GM18498 (cell line): ENCODE data around the gene BRINP2.

Experiments used
- ATAC-seq: cut with Tn5 transposase; IDR thresholded peaks from one replicate; pipeline ENCODE4 v1.9.1; 2021; ENCODE audit warnings: mild to moderate bottlenecking, moderate library complexity; ENCODE audit not compliant: unreplicated experiment

The BRINP2 gene

GRCh38 chr1:177164380-177165068, 6.2 kb upstream of the BRINP2 start, which contains the start of gene ASTN1:
Gene ASTN1 (minus strand): TSS chr1:177164712. CDS start chr1:177164676, 36 bp downstream.
- no peak for ATAC-seq

- no peak for ATAC-seq
These were observed 5.7 kb upstream of the BRINP2 start for GRCh38 chr1:177165069-177165439.

GRCh38 chr1:177171536-177172123, 872 bp downstream of the BRINP2 start:
- no peak for ATAC-seq

- no peak for ATAC-seq
These were observed 1.5 kb downstream of the BRINP2 start for GRCh38 chr1:177172272-177172671.

GRCh38 chr1:177172866-177173265, 2.1 kb downstream of the BRINP2 start:
- ATAC-seq, result no peak

GRCh38 chr1:177173976-177174375, 3.2 kb downstream of the BRINP2 start:
- no peak for ATAC-seq

GRCh38 chr1:177174921-177175634, 4.3 kb downstream of the BRINP2 start:
- ATAC-seq, result no peak

GRCh38 chr1:177181280-177181630, 10.5 kb downstream of the BRINP2 start:
- ATAC-seq, result no peak

- peak; percentile 93 for ATAC-seq
These were observed 11.0 kb downstream of the BRINP2 start for GRCh38 chr1:177181631-177182291.

GRCh38 chr1:177183836-177184235, 13.1 kb downstream of the BRINP2 start:
- no peak for ATAC-seq

- no peak for ATAC-seq
These were observed 14.5 kb downstream of the BRINP2 start for GRCh38 chr1:177185209-177185608.

- ATAC-seq, result no peak
These were observed 15.9 kb downstream of the BRINP2 start for GRCh38 chr1:177186639-177187038.

- ATAC-seq, result no peak
These were observed 19.7 kb downstream of the BRINP2 start for GRCh38 chr1:177190308-177190970.

- no peak for ATAC-seq
These were observed 27.5 kb downstream of the BRINP2 start for GRCh38 chr1:177198243-177198642.

GRCh38 chr1:177200290-177200689, 29.5 kb downstream of the BRINP2 start:
- no peak for ATAC-seq

GRCh38 chr1:177206831-177207355, 36.1 kb downstream of the BRINP2 start:
- no peak for ATAC-seq

GRCh38 chr1:177208920-177209319, 38.2 kb downstream of the BRINP2 start:
- ATAC-seq, result no peak

- no peak for ATAC-seq
These were observed 38.6 kb downstream of the BRINP2 start for GRCh38 chr1:177209357-177209756.

GRCh38 chr1:177210071-177210470, 39.3 kb downstream of the BRINP2 start:
- ATAC-seq, result no peak

- no peak for ATAC-seq
These were observed 40.5 kb downstream of the BRINP2 start for GRCh38 chr1:177211231-177211630.
